Liver (tissue), 9 donors: ENCODE data around the gene CTAGE9. TPM values are rescaled to one million over a fixed set of nuclear protein-coding genes. Genes with fewer than 3 reads are reported as not detected.

Experiments
- DNase-seq: peaks from one replicate; pipeline ENCODE4 v3.0.0-alpha.2; 2017; ENCODE audit warnings: low spot score
- H3K27ac ChIP-seq, 2 donors: one replicate each; pipeline ENCODE4 v1.7.0; 2013; ENCODE audit warnings: inconsistent platforms in 2 of 2, low read length in 2 of 2, control low read depth in 1 of 2, low read depth in 1 of 2, mild to moderate bottlenecking in 1 of 2
- H3K27me3 ChIP-seq, 4 donors: one replicate each; pipeline versions ENCODE4 v1.6.1 to v1.7.0; 2013; ENCODE audit warnings: low read length in 3 of 4, inconsistent platforms in 1 of 4, mild to moderate bottlenecking in 1 of 4, moderate library complexity in 1 of 4; ENCODE audit not compliant: control insufficient read depth in 4 of 4, insufficient read depth in 4 of 4
- H3K36me3 ChIP-seq, 4 donors: one replicate each; pipeline versions ENCODE4 v1.6.1 to v1.7.0; 2013; ENCODE audit warnings: low read length in 3 of 4, mild to moderate bottlenecking in 3 of 4, low read depth in 1 of 4, moderate library complexity in 1 of 4; ENCODE audit not compliant: control insufficient read depth in 4 of 4, insufficient read depth in 3 of 4
- H3K4me1 ChIP-seq, 4 donors: one replicate each; pipeline versions ENCODE4 v1.6.1 to v1.7.0; 2013; ENCODE audit warnings: low read length in 3 of 4, mild to moderate bottlenecking in 3 of 4, moderate library complexity in 1 of 4; ENCODE audit not compliant: control insufficient read depth in 4 of 4, insufficient read depth in 4 of 4
- H3K4me3 ChIP-seq, 3 donors: one replicate each; pipeline versions ENCODE4 v1.6.1 to v1.7.0; 2013; ENCODE audit warnings: low read length in 3 of 3, control low read depth in 1 of 3, low read depth in 1 of 3, mild to moderate bottlenecking in 1 of 3
- H3K9ac ChIP-seq, 2 donors: one replicate each; pipeline ENCODE4 v1.7.0; 2013; ENCODE audit warnings: low read length in 2 of 2, mild to moderate bottlenecking in 2 of 2, moderate library complexity in 2 of 2, control low read depth in 1 of 2, low read depth in 1 of 2
- H3K9me3 ChIP-seq, 4 donors: one replicate each; pipeline versions ENCODE4 v1.6.1 to v1.7.0; 2013; ENCODE audit warnings: low read length in 3 of 4; ENCODE audit not compliant: control insufficient read depth in 4 of 4
- CTCF ChIP-seq: fragments of 150-350 bp; IDR thresholded peaks from 2 replicates; pipeline ENCODE4 v1.5.1; 2017; ENCODE audit warnings: improper control_type of control experiment, low read depth, low read length; ENCODE audit not compliant: missing input control
- EGR1 ChIP-seq, 2 donors: IDR thresholded peaks; 2 replicates each; pipeline ENCODE4 v1.6.1; 2016 to 2018; ENCODE audit warnings: antibody characterized with exemption in 2 of 2, low read depth in 2 of 2
- GABPA ChIP-seq, 2 donors: IDR thresholded peaks in 1 of 2; conservative IDR thresholded peaks in 1 of 2; 2 replicates each; pipeline ENCODE4 v1.6.1; 2016; ENCODE audit warnings: antibody characterized with exemption in 2 of 2, mild to moderate bottlenecking in 1 of 2, moderate library complexity in 1 of 2
- HNF4A ChIP-seq, 2 donors: conservative IDR thresholded peaks; 2 replicates each; pipeline ENCODE4 v1.6.1; 2016; ENCODE audit warnings: antibody characterized with exemption in 2 of 2, mild to moderate bottlenecking in 2 of 2
- NR2F2 ChIP-seq: IDR thresholded peaks from 2 replicates; pipeline ENCODE4 v1.6.1; 2016; ENCODE audit warnings: antibody characterized with exemption
- RAD21 ChIP-seq, 2 donors: IDR thresholded peaks; 2 replicates each; pipeline ENCODE4 v1.6.1; 2016; ENCODE audit warnings: antibody characterized with exemption in 2 of 2, mild to moderate bottlenecking in 2 of 2
- REST ChIP-seq: IDR thresholded peaks from 2 replicates; pipeline ENCODE4 v1.6.1; 2016; ENCODE audit warnings: antibody characterized with exemption, mild to moderate bottlenecking
- RXRA ChIP-seq, 2 donors: IDR thresholded peaks; 2 replicates each; pipeline ENCODE4 v1.6.1; 2017 to 2018; ENCODE audit warnings: antibody characterized with exemption in 2 of 2, mild to moderate bottlenecking in 1 of 2
- SP1 ChIP-seq: IDR thresholded peaks from 2 replicates; pipeline ENCODE4 v1.6.1; 2018; ENCODE audit warnings: antibody characterized with exemption, mild to moderate bottlenecking
- ZBTB33 ChIP-seq: IDR thresholded peaks from 2 replicates; pipeline ENCODE4 v1.6.1; 2016; ENCODE audit warnings: antibody characterized with exemption
- WGBS: extraction: QIAGEN DNeasy Blood & Tissue Kit; methylation state at CpG from one replicate; pipeline ENCODE4 v1.1.7; 2013; 5-methylcytosine and 5-hydroxymethylcytosine counted together
- polyA plus RNA-seq, 2 donors: library from polyadenylated mRNA; stranded (reverse) in 1 of 2; unstranded in 1 of 2; fragments of 200-250 nt in 1 of 2; fragments of >200 nt in 1 of 2; fragmentation: Nextera tagmentation in 1 of 2; extraction: Ambion mirVana in 1 of 2; gene quantifications; one replicate each; pipeline versions ENCODE4 v1.2.1 to v1.2.3, GENCODE V29; 2013 to 2015
- total RNA-seq, 2 donors: library from RNA; depleted of rRNA; stranded (reverse); fragments of >200 nt; gene quantifications; one replicate each; pipeline ENCODE4 v1.2.3, GENCODE V29; 2014
- donor health status: healthy.
- donor health status: healthy.
- donor health status: healthy.
- donor health status: healthy.
- donor health status: healthy.

Gene CTAGE9
- total and polyA plus RNA-seq, 4 donors = not detected

- no peak overlapping the region for H3K4me3 ChIP-seq
- H3K9ac ChIP-seq = no peak overlapping the region
- TF ChIP-seq EGR1 (IDR thresholded peaks at IDR 0.05; ENCODE audit: low read depth in 2 of 2) = no peak
- no peak for TF ChIP-seq GABPA (IDR thresholded peaks at IDR 0.05 in 1 of 2, conservative IDR thresholded peaks at IDR 0.05 in 1 of 2)
- no peak for TF ChIP-seq CTCF
- TF ChIP-seq RAD21 (IDR thresholded peaks at IDR 0.05) = no peak
- TF ChIP-seq ZBTB33 = no peak
- TF ChIP-seq RXRA (IDR thresholded peaks at IDR 0.05) = no peak
- TF ChIP-seq SP1 = no peak
- no peak for TF ChIP-seq REST
- TF ChIP-seq HNF4A (conservative IDR thresholded peaks at IDR 0.05) = no peak
- no peak for TF ChIP-seq NR2F2
- H3K36me3 ChIP-seq = peaks cover 0 to under 1% (median 0%) of the 10 kb centered on the region in 4 donors
- no peaks in the 10 kb centered on the region for H3K4me1 ChIP-seq
- no peaks in the 10 kb centered on the region for H3K9me3 ChIP-seq
- no peak overlapping the region for H3K27ac ChIP-seq
- DNase-seq = no peak
- 93% methylated on average over 2 of the region's 2 CpGs for WGBS
- no peaks in the 10 kb centered on the region for H3K27me3 ChIP-seq
Observed at GRCh38 chr6:131680868-131681267, 29.9 kb downstream of the CTAGE9 start.

GRCh38 chr6:131678442-131678841 is 32.4 kb downstream of the CTAGE9 start:
- H3K27me3 ChIP-seq = no peaks in the 10 kb centered on the region

More at GRCh38 chr6:131678442-131678841, 32.4 kb downstream of the CTAGE9 start:
- Histone ChIP-seq H3K36me3 (no peaks in the 10 kb centered on the region), H3K27ac (no peak overlapping the region), H3K4me3 (no peak overlapping the region), H3K4me1 (no peaks in the 10 kb centered on the region), H3K9ac (no peak overlapping the region), H3K9me3 (no peaks in the 10 kb centered on the region)
- DNase-seq = no peak
- TF ChIP-seq ZBTB33 = no peak
- WGBS = 90% methylated on average over 5 of the region's 5 CpGs
